D341Med (cell line): ENCODE data around the gene HDDC2.

Source experiments
- DNase-seq: peaks from one replicate; pipeline ENCODE4 v3.0.0; 2012; ENCODE audit warnings: low spot score

HDDC2 gene

DNA sequence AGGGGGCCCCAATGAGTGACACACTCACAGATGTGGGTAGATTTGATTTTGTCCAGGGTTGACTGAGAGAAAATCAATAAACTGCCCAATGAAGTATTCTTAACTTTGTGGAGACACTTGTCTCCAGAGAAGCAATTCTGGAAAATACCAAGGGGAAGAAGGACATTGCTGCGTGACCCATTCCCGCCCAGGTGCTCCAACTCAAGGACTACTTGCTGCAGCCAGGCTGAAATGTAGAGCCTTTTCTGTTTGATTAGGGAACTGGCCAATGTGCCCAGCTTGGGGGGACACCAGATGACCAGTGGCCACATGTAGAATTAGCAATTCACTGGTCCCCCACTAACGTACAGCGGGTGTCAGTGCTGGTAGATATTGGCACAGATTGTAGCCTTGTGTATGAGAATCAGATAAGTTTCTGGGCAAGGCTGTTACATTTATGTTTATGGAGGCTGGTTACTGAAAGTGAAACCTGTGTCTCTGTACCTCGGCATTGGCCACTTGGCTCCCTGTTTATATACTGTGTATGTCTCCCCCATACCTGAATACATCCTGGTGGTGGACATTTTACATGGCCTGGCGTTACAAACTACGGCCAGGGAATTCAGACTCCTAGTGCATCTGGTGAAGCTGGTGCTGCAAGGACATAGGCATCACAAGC is 32.3 kb downstream of the HDDC2 start:
- no peak for DNase-seq

DNA sequence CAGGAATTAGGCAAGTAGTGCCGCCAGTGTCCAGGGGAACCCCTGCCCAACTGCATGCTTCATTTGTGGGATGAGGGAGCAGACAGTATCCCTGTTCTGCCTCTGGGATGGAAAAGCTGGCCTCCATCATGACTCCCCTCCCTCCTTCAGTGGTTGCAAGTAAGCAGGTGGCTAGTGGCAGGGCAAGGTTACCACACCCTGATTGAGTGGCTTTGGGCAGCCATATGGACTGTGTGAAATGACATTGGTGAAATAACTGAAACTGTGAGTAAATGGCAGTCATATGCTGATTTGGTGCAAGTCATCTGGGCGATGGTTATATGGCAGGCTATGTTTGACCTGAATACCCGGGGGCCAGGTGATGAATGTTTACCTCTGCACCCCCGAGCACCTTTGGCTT is 33.0 kb downstream of the HDDC2 start:
- DNase-seq: no peak

GRCh38 chr6:125267806-125268523 is 33.8 kb downstream of the HDDC2 start:
- no peak for DNase-seq

- DNase-seq: no peak
These were observed 37.3 kb downstream of the HDDC2 start for GRCh38 chr6:125264476-125264875.

- no peak for DNase-seq
These were observed 39.5 kb downstream of the HDDC2 start for GRCh38 chr6:125262016-125263013.

GRCh38 chr6:125259354-125259736 is 42.4 kb downstream of the HDDC2 start:
- no peak for DNase-seq

DNA sequence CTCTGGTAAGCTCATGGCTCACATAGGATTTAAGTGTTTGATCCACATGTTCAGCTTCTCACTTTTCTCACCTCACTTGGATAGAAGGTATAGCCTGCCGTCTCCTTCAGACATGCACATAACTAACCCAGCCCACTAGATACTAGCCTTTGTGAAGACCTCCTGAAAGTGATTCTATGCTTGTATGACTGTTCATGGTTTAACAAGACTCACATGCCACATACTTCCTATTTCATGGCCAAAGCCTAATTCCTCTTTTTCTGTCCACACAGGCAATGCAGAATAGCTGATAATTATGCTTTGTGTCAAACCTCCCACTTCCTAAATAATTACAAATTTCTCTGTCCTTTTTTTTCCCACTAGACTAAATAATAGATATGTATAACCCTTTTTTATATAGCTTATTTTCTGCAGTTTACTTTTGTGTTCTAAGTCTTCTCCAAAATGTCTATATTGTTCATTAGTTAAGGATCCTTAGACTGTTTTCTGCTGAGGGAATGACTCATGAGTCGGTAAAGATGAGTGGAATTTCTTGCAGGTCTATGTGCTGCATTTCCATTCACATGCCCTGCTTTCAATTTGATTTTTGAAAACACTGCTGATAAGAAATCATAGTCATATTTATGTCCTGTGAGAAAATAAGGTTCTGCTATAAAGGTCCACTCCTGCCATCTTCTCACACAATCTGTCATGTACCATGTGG is 43.0 kb downstream of the HDDC2 start:
- no peak for DNase-seq

DNA sequence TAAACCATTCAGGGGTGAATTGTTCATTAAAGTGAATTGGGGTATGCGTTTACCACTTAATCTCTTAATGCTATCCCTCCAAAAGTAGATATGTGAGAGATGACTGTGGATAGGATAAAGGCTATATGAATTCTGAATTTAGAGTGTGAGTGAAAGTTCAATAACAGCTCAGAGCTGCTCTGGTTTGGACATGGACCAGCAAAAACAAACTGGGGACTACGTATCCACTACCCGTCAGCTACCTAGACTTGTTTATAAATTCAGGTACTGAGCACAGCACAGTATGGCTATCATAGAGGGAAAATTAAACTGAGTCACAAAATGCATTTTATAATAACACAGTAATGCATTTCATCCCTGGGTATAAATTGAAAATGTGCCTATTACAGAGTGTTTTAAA is 44.4 kb downstream of the HDDC2 start:
- no peak for DNase-seq

- no peak for DNase-seq
These were observed 46.6 kb downstream of the HDDC2 start for GRCh38 chr6:125255201-125255600.

- DNase-seq: peak; percentile 74
These were observed 47.4 kb downstream of the HDDC2 start for GRCh38 chr6:125254321-125254720.

DNA sequence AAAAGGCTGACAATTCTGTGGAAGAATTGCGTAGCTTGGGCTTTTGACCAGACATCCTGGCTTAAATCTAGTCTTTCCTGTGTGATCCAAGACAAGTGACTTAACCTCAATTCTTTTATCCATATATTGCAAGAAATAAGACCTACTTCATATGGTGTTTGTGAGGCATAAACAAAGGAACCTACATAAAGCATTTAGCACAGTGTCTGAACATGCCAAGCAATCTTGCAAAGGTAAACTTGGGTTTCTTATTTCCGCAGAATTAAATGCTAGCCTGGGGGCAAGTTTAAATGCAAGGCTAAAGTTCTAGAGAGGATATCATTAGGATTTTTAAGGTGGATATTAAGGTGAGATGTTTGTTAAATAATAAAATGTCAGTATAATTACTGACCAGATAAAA is 47.9 kb downstream of the HDDC2 start:
- DNase-seq: no peak

GRCh38 chr6:125252891-125253290 is 48.9 kb downstream of the HDDC2 start:
- no peak for DNase-seq

DNA sequence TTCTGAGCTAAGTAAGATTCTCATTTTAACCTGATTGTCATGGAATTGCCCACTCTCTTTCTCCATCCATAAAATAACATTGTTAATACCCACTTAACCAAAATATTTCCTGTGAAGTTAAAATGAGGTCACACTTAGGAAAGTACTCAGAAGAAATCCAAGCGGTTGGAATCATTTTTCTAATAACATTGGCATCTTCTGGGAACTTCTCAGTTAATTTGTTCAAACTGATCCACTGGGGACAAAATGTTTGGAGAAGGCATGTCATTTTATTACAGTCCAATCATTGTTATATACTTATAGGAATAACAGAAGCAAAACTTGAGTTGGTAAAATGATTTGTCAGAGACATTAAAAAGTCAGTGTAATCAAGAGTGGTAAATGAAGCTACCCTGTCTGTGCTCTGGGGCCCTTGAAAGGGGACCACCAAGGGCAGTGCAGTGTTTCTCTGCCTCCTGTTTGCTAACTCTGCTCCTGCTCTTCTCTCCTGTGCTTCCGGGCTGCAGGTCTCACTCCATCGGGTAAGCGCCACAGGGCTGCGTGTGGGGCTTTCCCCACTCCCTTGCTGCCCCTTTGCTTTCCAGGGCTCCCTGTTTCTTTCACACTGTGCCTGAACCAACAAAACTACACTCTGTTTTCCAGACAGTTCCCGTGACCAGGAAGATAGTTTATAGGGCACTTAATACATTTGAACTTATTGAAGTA is 50.1 kb downstream of the HDDC2 start:
- no peak for DNase-seq

DNA sequence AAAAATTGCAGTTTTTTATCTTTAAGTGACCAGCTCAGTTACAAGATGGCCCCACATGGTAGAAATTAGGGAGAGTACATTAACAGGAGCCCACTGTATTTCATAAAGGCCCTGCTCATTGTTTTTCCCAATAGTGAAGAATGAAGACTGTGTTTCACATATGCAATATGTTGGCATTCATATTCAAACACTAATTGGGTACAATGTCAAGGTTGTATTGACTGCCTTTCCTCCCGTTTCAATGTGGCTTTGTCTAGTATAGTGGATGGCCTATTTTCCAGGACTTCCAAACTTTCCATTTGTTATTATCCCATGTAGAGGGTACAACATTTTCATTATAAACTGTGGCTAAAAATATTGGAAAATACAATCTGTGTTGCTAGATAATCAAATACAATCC is 51.3 kb downstream of the HDDC2 start:
- no peak for DNase-seq

DNA sequence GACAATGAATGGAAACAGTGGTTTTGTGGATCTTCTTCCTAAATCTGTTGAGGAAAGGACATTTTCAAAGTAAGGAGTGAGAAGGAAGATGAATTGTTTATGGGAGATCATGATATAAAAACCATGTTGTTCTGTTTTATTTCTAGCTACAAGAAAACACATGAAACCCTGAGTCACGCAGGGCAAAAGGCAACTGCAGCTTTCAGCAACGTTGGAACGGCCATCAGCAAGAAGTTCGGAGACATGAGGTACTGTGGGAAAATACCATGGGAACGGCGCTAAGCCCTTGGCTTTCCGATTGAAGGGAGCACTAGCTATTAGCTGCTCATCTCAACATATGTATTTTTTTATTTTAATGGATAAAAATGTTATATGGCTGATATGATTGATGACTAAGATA is 53.6 kb downstream of the HDDC2 start:
- DNase-seq: no peak

DNA sequence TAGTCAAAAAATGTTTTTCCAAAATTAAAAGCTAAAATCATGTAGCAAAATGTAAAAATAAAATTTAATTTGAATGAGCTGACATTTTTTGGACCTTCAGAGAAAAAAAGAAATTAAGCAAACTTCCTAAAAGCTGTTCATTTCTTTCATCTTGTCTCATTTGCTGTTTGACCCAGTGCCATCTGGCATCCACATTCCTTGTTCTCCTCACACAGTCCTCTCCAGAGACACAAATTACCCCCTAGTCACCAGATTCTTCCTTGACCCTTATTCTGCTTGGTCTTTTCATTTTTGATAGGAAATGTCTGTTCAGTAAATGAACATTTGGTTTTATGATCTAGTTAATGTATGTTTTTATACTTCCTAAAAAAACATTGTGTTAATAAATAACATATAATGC is 55.2 kb downstream of the HDDC2 start:
- no peak for DNase-seq

- DNase-seq: no peak
These were observed 56.1 kb downstream of the HDDC2 start for GRCh38 chr6:125245523-125246264.

DNA sequence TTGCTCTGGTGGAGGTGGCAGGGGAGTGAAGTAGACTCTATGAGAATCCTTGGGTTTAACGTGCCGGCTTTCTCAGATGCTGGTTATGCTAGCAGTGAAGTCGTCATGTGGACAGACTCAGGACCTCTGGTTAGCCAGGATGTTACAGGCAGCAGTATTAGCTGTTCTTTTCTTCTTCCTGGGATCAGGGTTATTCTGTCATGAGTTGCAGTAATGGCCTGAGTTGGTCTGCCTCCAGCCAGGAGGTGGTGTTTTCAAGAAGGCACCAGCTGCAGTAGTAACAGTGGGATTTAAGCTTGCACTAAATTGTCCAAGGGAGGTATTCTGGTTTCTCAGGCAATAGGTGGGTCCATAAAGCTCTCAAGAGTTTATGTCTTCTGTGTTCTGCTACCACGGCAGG is 56.7 kb downstream of the HDDC2 start:
- DNase-seq: no peak

- DNase-seq: no peak
These were observed 64.0 kb downstream of the HDDC2 start for GRCh38 chr6:125237764-125238163.

DNA sequence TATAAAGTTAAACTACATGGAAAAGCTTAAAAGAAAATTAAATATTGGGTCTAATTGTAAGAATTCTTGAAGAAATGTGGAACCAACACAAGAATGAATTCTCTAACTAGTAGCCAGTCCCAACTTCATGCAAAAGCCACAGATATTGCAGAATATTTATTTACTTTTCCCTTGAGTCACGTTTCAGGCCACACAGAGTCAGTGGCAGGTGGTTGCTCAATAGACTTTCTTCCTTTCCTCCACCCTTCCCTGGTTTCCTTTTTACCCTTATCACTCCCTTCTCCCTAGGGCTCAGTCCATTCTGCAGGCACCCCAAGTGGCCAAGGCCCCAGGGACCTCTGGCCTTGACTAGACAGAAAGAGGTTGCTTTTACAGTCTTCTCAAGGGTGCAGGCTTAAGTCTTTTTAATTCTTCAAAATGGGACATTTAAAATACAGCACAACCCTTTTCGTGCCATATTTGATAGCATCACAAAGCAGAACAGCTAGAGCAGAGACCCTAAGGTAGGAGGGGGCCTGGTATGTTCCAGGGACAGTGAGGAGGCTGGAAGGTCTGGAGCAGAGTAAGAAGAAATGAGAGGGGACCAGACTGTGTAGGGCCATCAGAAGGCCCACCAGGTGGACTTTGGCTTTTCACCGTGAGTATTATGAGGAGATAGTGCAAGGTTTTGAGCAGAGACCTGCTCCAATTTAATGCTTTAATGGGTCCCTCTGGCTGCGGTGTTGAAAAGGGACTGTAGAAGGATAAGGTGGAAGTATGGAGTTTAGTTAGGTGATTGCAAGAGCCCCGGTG is 65.0 kb downstream of the HDDC2 start:
- DNase-seq: no peak
